Measurements from ENCODE around the gene ARSG.

DNA sequence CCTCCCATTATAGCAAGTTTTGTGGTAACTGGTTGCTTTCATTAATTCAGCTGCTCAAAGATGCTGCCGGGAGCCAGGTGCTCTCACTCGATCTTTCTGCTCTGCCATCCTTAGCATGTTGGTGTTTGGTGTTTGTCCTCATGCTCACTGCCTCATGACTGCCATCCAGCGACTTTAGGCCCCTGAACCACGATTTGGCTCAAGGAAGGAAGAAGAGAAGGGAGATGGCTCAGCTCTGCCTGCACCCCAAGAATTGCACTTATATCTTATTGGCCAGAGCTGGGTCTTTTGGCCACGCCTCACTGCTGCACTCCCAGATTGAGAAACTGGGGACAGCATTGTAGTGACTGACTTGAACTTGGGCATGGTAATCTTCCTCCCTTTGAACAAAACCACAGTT lies 52.7 kb downstream of the ARSG start:
- no peak for TF ChIP-seq CTCF (IDR thresholded peaks at IDR 0.05; ENCODE audit: insufficient read depth, low read length, poor library complexity, severe bottlenecking)
- TF ChIP-seq EZH2phosphoT487 (conservative IDR thresholded peaks at IDR 0.05; ENCODE audit: low read length) = no peak

Data from SU-DHL-6 (cell line).